ENCODE measurements around the gene IRS1.

The IRS1 gene

DNA sequence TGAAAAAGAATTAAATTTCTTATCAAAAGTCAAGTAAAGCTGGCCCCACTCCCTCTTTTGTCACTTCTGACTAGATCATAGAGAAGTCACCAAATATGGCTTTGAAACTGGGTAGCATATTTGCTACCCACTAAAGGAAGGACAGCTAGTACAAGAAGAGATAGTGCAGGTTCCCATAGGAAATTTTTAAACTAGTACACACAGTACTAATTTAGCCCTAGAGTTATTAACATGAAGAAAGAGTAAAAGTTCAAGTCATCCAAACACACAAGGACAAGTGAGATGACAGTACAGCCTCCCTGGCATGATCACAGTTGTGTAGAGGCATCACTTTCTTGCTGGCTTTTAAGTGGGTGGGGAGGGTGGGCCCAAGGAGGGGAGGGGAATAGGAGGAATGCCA is 100.9 kb downstream of the IRS1 start:
- Histone ChIP-seq H3K36me3 (ENCODE audit: insufficient read depth) (no peaks in the 10 kb centered on the region), H3K27ac (no peak overlapping the region), H4K20me1 (ENCODE audit: insufficient read depth) (no peaks in the 10 kb centered on the region), H3K4me3 (IDR thresholded peaks at IDR 0.05; ENCODE audit: insufficient read depth, low read depth, low read length) (no peak overlapping the region), H3K9ac (no peak overlapping the region), H3K79me2 (ENCODE audit: insufficient read depth, low read depth) (no peaks in the 10 kb centered on the region), H3K27me3 (ENCODE audit: insufficient read depth, low read depth) (no peaks in the 10 kb centered on the region), H2AFZ (ENCODE audit: low read depth) (no peak overlapping the region), H3K4me2 (no peak overlapping the region), H3K4me1 (ENCODE audit: low read depth, poor library complexity, severe bottlenecking) (peaks cover 11% of the 10 kb centered on the region)
- TF ChIP-seq, protein P1, sequence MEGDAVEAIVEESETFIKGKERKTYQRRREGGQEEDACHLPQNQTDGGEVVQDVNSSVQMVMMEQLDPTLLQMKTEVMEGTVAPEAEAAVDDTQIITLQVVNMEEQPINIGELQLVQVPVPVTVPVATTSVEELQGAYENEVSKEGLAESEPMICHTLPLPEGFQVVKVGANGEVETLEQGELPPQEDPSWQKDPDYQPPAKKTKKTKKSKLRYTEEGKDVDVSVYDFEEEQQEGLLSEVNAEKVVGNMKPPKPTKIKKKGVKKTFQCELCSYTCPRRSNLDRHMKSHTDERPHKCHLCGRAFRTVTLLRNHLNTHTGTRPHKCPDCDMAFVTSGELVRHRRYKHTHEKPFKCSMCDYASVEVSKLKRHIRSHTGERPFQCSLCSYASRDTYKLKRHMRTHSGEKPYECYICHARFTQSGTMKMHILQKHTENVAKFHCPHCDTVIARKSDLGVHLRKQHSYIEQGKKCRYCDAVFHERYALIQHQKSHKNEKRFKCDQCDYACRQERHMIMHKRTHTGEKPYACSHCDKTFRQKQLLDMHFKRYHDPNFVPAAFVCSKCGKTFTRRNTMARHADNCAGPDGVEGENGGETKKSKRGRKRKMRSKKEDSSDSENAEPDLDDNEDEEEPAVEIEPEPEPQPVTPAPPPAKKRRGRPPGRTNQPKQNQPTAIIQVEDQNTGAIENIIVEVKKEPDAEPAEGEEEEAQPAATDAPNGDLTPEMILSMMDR (conservative IDR thresholded peaks at IDR 0.05; ENCODE audit: low read depth, low read length), result no peak

DNA sequence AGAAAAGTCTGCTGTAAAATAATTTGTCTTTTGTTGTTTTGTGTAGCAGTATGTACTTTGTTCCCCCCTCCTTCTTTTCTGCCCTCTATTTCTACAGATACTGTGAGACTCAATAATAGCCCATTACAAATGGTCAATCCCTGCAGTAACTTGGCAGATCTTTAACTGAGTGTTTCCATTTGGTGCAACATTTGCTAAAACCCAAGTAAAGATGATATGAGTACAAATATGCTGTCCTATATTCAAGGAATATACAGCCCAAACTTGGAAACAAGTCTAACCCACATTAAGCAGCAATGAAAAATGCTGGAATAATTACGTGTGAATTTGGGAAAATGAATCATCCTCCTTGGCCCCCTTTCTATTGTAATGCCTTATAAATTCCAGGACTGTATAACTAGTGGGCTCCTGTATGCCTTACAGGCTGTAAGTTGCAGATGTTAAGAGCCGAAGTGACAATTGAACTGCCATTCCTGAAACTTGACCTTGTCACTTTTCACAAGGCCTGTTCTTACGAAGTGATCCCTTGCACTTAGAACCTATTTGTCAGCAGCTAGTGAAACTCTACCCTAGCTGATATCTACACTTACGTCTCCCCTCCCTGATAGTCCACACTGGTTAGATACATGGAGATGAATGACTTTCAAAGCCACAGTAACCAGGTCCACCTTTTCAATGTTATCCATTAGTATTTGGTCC is 104.9 kb downstream of the IRS1 start:
- no peaks in the 10 kb centered on the region for H3K4me1 ChIP-seq (ENCODE audit: low read depth, poor library complexity, severe bottlenecking)
- TF ChIP-seq, protein P1 (conservative IDR thresholded peaks at IDR 0.05; ENCODE audit: low read depth, low read length), result no peak
- no peak overlapping the region for H3K4me2 ChIP-seq
- no peaks in the 10 kb centered on the region for H3K36me3 ChIP-seq (ENCODE audit: insufficient read depth)
- no peak overlapping the region for H3K4me3 ChIP-seq (IDR thresholded peaks at IDR 0.05; ENCODE audit: insufficient read depth, low read depth, low read length)
- no peak overlapping the region for H3K27ac ChIP-seq
- H4K20me1 ChIP-seq (ENCODE audit: insufficient read depth), result no peaks in the 10 kb centered on the region
- H2AFZ ChIP-seq (ENCODE audit: low read depth), result no peak overlapping the region
- H3K27me3 ChIP-seq (ENCODE audit: insufficient read depth, low read depth), result no peaks in the 10 kb centered on the region
- no peak overlapping the region for H3K9ac ChIP-seq
- no peaks in the 10 kb centered on the region for H3K79me2 ChIP-seq (ENCODE audit: insufficient read depth, low read depth)

- Histone ChIP-seq H3K4me3 (IDR thresholded peaks at IDR 0.05; ENCODE audit: insufficient read depth, low read depth, low read length) (no peak overlapping the region), H3K9ac (no peak overlapping the region), H3K36me3 (ENCODE audit: insufficient read depth) (no peaks in the 10 kb centered on the region), H3K27me3 (ENCODE audit: insufficient read depth, low read depth) (no peaks in the 10 kb centered on the region), H3K27ac (no peak overlapping the region), H2AFZ (ENCODE audit: low read depth) (no peak overlapping the region), H4K20me1 (ENCODE audit: insufficient read depth) (no peaks in the 10 kb centered on the region), H3K4me2 (no peak overlapping the region), H3K4me1 (ENCODE audit: low read depth, poor library complexity, severe bottlenecking) (no peaks in the 10 kb centered on the region), H3K79me2 (ENCODE audit: insufficient read depth, low read depth) (no peaks in the 10 kb centered on the region)
- TF ChIP-seq, protein P1 (conservative IDR thresholded peaks at IDR 0.05; ENCODE audit: low read depth, low read length), result no peak
Measured at GRCh38 chr2:226694149-226694548, 105.5 kb downstream of the IRS1 start.

DNA sequence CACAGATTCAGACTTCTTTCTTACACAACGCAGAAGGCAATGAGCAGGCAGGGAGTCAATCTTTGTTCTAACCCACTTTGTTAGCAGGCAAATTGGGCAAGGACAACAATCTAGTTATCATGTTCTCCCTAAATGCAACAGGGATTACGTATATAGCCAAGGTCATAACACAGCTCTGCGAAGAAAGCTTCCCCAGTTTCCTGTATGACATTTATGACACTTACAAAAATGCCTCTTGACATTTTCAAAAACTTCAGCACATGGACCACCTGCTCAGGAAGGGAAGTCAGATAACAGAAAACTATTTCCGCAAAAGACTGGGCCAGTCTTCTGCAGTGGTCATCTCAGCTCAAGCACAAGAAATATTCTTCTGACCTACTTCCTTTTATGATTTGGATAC is 106.1 kb downstream of the IRS1 start:
- H3K27ac ChIP-seq, result no peak overlapping the region
- no peak overlapping the region for H3K4me2 ChIP-seq
- no peak overlapping the region for H3K4me3 ChIP-seq (IDR thresholded peaks at IDR 0.05; ENCODE audit: insufficient read depth, low read depth, low read length)
- H3K4me1 ChIP-seq (ENCODE audit: low read depth, poor library complexity, severe bottlenecking), result no peaks in the 10 kb centered on the region
- no peak overlapping the region for H3K9ac ChIP-seq
- no peaks in the 10 kb centered on the region for H4K20me1 ChIP-seq (ENCODE audit: insufficient read depth)
- H3K79me2 ChIP-seq (ENCODE audit: insufficient read depth, low read depth), result no peaks in the 10 kb centered on the region
- H3K27me3 ChIP-seq (ENCODE audit: insufficient read depth, low read depth), result no peaks in the 10 kb centered on the region
- H2AFZ ChIP-seq (ENCODE audit: low read depth), result no peak overlapping the region
- TF ChIP-seq, protein P1 (conservative IDR thresholded peaks at IDR 0.05; ENCODE audit: low read depth, low read length), result no peak
- H3K36me3 ChIP-seq (ENCODE audit: insufficient read depth), result no peaks in the 10 kb centered on the region

Data from KMS-11 (cell line).